Measurements from ENCODE around the gene AP5Z1.

AP5Z1 gene

DNA sequence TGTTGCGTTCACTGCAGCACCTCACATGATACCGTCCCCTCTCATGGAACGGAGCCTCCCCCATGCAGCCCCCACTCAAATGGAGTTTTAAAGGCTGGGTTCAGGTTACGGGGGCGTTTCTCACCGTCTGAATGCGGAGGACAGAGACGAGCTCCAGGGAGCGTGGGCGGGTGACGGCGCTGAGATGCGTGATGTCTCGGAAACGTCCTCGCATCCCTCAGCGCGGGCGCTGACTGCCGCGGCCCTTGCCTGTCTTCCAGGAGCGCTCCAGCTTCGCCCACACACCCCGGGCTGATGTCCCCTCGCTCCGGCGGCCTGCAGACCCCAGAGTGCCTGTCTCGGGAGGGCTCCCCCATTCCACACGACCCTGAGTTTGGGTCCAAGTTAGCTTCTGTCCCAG, 16.6 kb upstream of the AP5Z1 start:
- POLR2A ChIA-PET: no interaction called here
- no peak for DNase-seq (ENCODE audit: extremely low spot score)
- TF ChIP-seq, protein P1, sequence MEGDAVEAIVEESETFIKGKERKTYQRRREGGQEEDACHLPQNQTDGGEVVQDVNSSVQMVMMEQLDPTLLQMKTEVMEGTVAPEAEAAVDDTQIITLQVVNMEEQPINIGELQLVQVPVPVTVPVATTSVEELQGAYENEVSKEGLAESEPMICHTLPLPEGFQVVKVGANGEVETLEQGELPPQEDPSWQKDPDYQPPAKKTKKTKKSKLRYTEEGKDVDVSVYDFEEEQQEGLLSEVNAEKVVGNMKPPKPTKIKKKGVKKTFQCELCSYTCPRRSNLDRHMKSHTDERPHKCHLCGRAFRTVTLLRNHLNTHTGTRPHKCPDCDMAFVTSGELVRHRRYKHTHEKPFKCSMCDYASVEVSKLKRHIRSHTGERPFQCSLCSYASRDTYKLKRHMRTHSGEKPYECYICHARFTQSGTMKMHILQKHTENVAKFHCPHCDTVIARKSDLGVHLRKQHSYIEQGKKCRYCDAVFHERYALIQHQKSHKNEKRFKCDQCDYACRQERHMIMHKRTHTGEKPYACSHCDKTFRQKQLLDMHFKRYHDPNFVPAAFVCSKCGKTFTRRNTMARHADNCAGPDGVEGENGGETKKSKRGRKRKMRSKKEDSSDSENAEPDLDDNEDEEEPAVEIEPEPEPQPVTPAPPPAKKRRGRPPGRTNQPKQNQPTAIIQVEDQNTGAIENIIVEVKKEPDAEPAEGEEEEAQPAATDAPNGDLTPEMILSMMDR (IDR thresholded peaks at IDR 0.05; ENCODE audit: control extremely low read depth, extremely low read depth, low read depth, missing control alignments): no peak
- CTCF ChIA-PET: no interaction called here

GRCh38 chr7:4759211-4759610, 16.2 kb upstream of the AP5Z1 start:
- CTCF ChIA-PET: no interaction called here
- TF ChIP-seq, protein P1 (IDR thresholded peaks at IDR 0.05; ENCODE audit: control extremely low read depth, extremely low read depth, low read depth, missing control alignments): no peak
- DNase-seq (ENCODE audit: extremely low spot score): no peak
- POLR2A ChIA-PET: no interaction called here

DNA sequence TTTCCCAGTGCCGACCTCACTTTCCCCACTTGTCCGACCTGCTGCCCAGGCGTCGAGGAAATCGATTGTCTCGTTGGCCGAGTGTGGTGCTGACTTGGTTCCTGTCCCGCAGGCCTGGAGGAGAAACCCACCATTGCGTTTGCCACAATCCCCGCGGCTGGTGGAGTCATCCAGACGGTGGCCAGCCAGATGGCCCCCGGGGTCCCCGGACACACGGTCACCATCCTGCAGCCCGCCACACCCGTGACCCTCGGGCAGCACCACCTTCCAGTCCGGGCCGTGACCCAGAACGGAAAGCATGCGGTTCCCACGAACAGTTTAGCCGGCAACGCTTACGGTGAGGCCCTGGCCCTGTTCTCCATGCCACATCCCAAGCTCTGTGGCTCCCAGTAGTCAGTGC, 14.5 kb upstream of the AP5Z1 start:
- POLR2A ChIA-PET: no interaction called here
- DNase-seq (ENCODE audit: extremely low spot score): no peak
- TF ChIP-seq, protein P1 (IDR thresholded peaks at IDR 0.05; ENCODE audit: control extremely low read depth, extremely low read depth, low read depth, missing control alignments): no peak
- CTCF ChIA-PET: interaction anchor here (0.8 kb wide), 1 partner anchor 14 kb away, joined by 3 read pairs; no protein-coding TSS in a partner anchor

DNA sequence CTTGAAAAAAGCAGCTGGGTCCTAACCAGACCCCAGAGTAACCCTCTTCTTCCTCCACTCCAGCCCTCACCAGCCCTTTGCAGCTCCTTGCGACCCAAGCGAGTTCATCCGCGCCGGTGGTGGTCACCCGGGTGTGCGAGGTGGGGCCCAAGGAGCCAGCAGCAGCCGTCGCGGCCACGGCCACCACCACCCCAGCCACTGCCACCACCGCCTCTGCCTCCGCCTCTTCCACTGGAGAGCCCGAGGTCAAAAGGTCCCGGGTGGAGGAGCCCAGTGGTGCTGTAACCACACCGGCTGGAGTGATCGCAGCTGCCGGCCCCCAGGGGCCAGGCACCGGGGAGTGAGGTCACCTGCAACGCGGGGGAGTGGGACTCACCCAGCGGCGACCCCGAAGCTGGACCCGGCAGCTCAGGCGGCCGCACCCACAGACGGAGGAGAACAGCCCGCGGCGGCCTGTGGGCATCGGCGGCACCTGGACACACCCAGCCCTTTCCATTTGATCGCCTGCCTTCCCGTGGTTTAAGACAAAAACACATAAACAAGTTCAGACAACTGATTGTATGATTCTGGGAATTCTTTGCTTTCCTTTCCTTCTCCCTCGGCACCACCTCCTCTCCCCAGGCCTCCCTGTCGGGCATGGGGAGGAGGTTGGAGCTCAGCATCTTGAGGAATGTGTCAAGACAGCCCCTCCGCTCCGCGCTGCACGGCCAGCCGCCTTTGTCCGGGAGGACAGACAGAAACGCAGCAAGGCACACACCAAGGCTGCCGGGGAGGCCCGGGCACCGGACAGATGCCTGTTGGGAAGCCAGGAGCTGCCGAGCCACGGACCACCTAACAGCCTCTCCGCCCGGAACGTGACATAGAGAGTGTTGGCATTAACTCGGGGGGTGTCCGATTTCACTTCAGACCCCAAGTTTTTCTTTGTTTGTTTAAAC, 13.0 kb upstream of the AP5Z1 start:
- no peak for DNase-seq (ENCODE audit: extremely low spot score)
- POLR2A ChIA-PET: interaction anchor here (0.5 kb wide), 1 partner anchor 33 kb away, joined by 6 read pairs; no protein-coding TSS in a partner anchor
- TF ChIP-seq, protein P1 (IDR thresholded peaks at IDR 0.05; ENCODE audit: control extremely low read depth, extremely low read depth, low read depth, missing control alignments): no peak
- CTCF ChIA-PET: interaction anchor here (2.3 kb wide), 1 partner anchor 8 kb away, joined by 6 read pairs; no protein-coding TSS in a partner anchor

DNA sequence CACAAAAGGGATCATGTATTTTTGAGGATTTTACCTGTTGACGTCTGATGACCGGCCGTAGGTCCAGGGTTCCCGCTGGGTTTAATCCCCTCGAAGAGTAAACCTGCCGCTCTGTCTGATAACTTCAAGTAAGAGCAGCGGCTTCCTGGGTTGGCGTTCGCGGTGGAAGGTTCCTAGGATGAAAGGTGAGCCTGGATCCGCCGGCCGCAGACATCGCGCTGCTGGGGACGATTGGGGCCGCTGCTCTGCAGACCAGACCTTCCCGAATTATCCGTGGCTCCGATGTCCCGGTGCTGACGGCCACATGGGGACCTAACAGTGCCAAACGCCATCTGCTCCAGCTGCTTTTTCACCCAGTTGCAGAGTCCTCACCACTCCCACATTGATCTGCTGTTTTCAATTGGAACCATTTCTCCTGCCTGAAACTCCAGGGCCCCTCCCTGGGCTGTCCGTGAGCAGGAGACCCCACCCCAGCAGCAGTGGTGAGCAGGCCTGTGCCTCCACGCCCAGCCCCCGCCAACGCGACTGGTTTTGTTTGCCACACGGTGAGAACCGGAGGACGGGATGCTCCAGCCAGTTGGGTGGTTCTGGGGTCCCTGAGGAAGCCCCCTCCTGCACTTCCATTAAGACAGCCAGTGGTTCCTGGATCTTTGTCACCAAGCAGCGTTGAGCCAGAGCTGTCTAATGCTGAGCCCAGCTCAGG, 12.2 kb upstream of the AP5Z1 start:
- no peak for DNase-seq (ENCODE audit: extremely low spot score)
- TF ChIP-seq, protein P1 (IDR thresholded peaks at IDR 0.05; ENCODE audit: control extremely low read depth, extremely low read depth, low read depth, missing control alignments): no peak
- POLR2A ChIA-PET: no interaction called here
- CTCF ChIA-PET: interaction anchor here (1.5 to 2.3 kb wide), 2 partner anchors 9 to 12 kb away, joined by 3 to 6 read pairs; partner anchors contain the start of gene AP5Z1

- ChIA-PET POLR2A (no interaction called here), CTCF (interaction anchor here (1.5 to 2.3 kb wide), 2 partner anchors 9 to 11 kb away, joined by 3 to 6 read pairs; partner anchors contain the start of gene AP5Z1)
- TF ChIP-seq, protein P1 (IDR thresholded peaks at IDR 0.05; ENCODE audit: control extremely low read depth, extremely low read depth, low read depth, missing control alignments): no peak
- no peak for DNase-seq (ENCODE audit: extremely low spot score)
Observed at GRCh38 chr7:4763794-4764185, 11.6 kb upstream of the AP5Z1 start.
